Trophoblast cell (in vitro differentiated cells and primary cell): ENCODE measurements around the gene JUND.

Experiments
- DNase-seq, 2 donors: peaks; one replicate each; pipeline ENCODE4 v3.0.0-alpha.2; 2016
- H2AFZ ChIP-seq: 2 replicates; pipeline ENCODE4 v1.6.1; 2013; ENCODE audit warnings: low read length, moderate library complexity, mild to moderate bottlenecking; ENCODE audit not compliant: insufficient read depth, poor library complexity
- H2AK5ac ChIP-seq: 2 replicates; pipeline ENCODE4 v1.6.1; 2013; ENCODE audit warnings: mild to moderate bottlenecking, low read length
- H2BK120ac ChIP-seq: 2 replicates; pipeline ENCODE4 v1.6.1; 2013; ENCODE audit warnings: low read length, mild to moderate bottlenecking, moderate library complexity; ENCODE audit not compliant: insufficient read depth, poor library complexity
- H2BK12ac ChIP-seq: 2 replicates; pipeline ENCODE4 v1.6.1; 2013; ENCODE audit warnings: mild to moderate bottlenecking, low read length, moderate library complexity
- H2BK5ac ChIP-seq: 2 replicates; pipeline ENCODE4 v1.6.1; 2013; ENCODE audit warnings: low read length, low read depth, moderate library complexity, mild to moderate bottlenecking; ENCODE audit not compliant: poor library complexity
- H3K14ac ChIP-seq: 2 replicates; pipeline ENCODE4 v1.6.1; 2013; ENCODE audit warnings: mild to moderate bottlenecking, low read length
- H3K18ac ChIP-seq: 2 replicates; pipeline ENCODE4 v1.6.1; 2013; ENCODE audit warnings: mild to moderate bottlenecking, low read length
- H3K23ac ChIP-seq: 2 replicates; pipeline ENCODE4 v1.6.1; 2013; ENCODE audit warnings: low read length
- H3K27ac ChIP-seq: 2 replicates; pipeline ENCODE4 v1.5.1; 2013; ENCODE audit warnings: low read depth, mild to moderate bottlenecking, inconsistent platforms, low read length, moderate library complexity
- H3K27me3 ChIP-seq: 2 replicates; pipeline ENCODE4 v1.6.1; 2013; ENCODE audit warnings: inconsistent platforms, mild to moderate bottlenecking, low read length, moderate library complexity; ENCODE audit not compliant: insufficient read depth
- H3K36me3 ChIP-seq, 2 experiments: 1 replicate in 1 of 2; 2 replicates in 1 of 2; pipeline ENCODE4 v1.6.1; 2013; ENCODE audit warnings: low read length in 2 of 2, mild to moderate bottlenecking in 2 of 2, moderate library complexity in 1 of 2; ENCODE audit not compliant: insufficient read depth in 2 of 2, control insufficient read depth in 1 of 2
- H3K4ac ChIP-seq: 2 replicates; pipeline ENCODE4 v1.6.1; 2013; ENCODE audit warnings: low read depth, mild to moderate bottlenecking, low read length, moderate library complexity
- H3K4me1 ChIP-seq, 2 experiments: 1 replicate in 1 of 2; 2 replicates in 1 of 2; pipeline ENCODE4 v1.6.1; 2013; ENCODE audit warnings: low read length in 2 of 2, mild to moderate bottlenecking in 2 of 2, moderate library complexity in 1 of 2; ENCODE audit not compliant: insufficient read depth in 2 of 2, control insufficient read depth in 1 of 2
- H3K4me2 ChIP-seq: 2 replicates; pipeline ENCODE4 v1.6.1; 2013; ENCODE audit warnings: inconsistent platforms, mild to moderate bottlenecking, low read length, moderate library complexity
- H3K4me3 ChIP-seq: 2 replicates; pipeline ENCODE4 v1.5.1; 2013; ENCODE audit warnings: mild to moderate bottlenecking, low read depth, low read length, inconsistent platforms
- H3K79me1 ChIP-seq: one replicate; pipeline ENCODE4 v1.6.1; 2013; ENCODE audit warnings: low read length
- H3K79me2 ChIP-seq: 2 replicates; pipeline ENCODE4 v1.6.1; 2013; ENCODE audit warnings: low read length, mild to moderate bottlenecking; ENCODE audit not compliant: control insufficient read depth, insufficient read depth, poor library complexity
- H3K9ac ChIP-seq: 2 replicates; pipeline ENCODE4 v1.6.1; 2013; ENCODE audit warnings: mild to moderate bottlenecking, low read length
- H3K9me3 ChIP-seq: 2 replicates; pipeline ENCODE4 v1.6.1; 2013; ENCODE audit warnings: low read depth, mild to moderate bottlenecking, control low read depth, inconsistent platforms, low read length; ENCODE audit not compliant: insufficient read depth
- H4K12ac ChIP-seq: 2 replicates; pipeline ENCODE4 v1.6.1; 2013; ENCODE audit warnings: low read depth, mild to moderate bottlenecking, low read length, moderate library complexity
- H4K8ac ChIP-seq: 2 replicates; pipeline ENCODE4 v1.6.1; 2013; ENCODE audit warnings: low read depth, mild to moderate bottlenecking, low read length, moderate library complexity
- H4K91ac ChIP-seq: one replicate; pipeline ENCODE4 v1.6.1; 2013; ENCODE audit warnings: low read depth, mild to moderate bottlenecking, low read length, moderate library complexity
- WGBS: extraction: QIAGEN DNeasy Blood & Tissue Kit; methylation state at CpG from one replicate; pipeline ENCODE4 v1.1.7; 2013; ENCODE audit warnings: missing lambda C conversion rate; ENCODE audit not compliant: insufficient read length, insufficient coverage; ENCODE audit errors: extremely low coverage; 5-methylcytosine and 5-hydroxymethylcytosine counted together

The JUND gene

GRCh38 chr19:18287836-18288772 is 6.7 kb upstream of the JUND start:
- Histone ChIP-seq H3K9me3 (no peaks in the 10 kb centered on the region), H2BK5ac (peak overlapping the region; percentile 34), H3K27ac (peak overlapping the region; percentile 85), H3K4me1 (peaks cover 34 to 35% of the 10 kb centered on the region in 2 experiments), H2BK120ac (peak overlapping the region; percentile 95), H3K14ac (peak overlapping the region; percentile 32), H3K4me2 (peak overlapping the region; percentile 59), H3K36me3 (no peaks in the 10 kb centered on the region), H2AK5ac (peak overlapping the region; percentile 76), H4K8ac (peak overlapping the region; percentile 63), H3K23ac (no peak overlapping the region), H3K27me3 (no peaks in the 10 kb centered on the region), H3K79me1 (peaks cover 51% of the 10 kb centered on the region), H3K9ac (peak overlapping the region; percentile 43), H3K18ac (peak overlapping the region; percentile 83), H2AFZ (peak overlapping the region; percentile 14), H3K4ac (peak overlapping the region; percentile 25), H4K91ac (peak overlapping the region; percentile 72), H4K12ac (peak overlapping the region; percentile 86), H2BK12ac (peak overlapping the region; percentile 96), H3K4me3 (no peak overlapping the region), H3K79me2 (peaks cover 12% of the 10 kb centered on the region)
- no CpG with 5 or more reads among the region's 26 CpGs for WGBS
- no peak for DNase-seq

GRCh38 chr19:18286973-18287635 is 5.7 kb upstream of the JUND start:
- Histone ChIP-seq H2BK120ac (peak overlapping the region; percentile 95), H4K8ac (peak overlapping the region; percentile 63), H3K27ac (peak overlapping the region; percentile 85), H3K4me3 (no peak overlapping the region), H4K91ac (peak overlapping the region; percentile 72), H2AK5ac (peak overlapping the region; percentile 52), H3K14ac (peak overlapping the region; percentile 53), H3K18ac (peak overlapping the region; percentile 37), H3K4me1 (peaks cover 41 to 42% of the 10 kb centered on the region in 2 experiments), H4K12ac (peak overlapping the region; percentile 86), H2AFZ (peak overlapping the region; percentile 14), H3K23ac (no peak overlapping the region), H3K36me3 (no peaks in the 10 kb centered on the region), H2BK12ac (peak overlapping the region; percentile 96), H2BK5ac (peak overlapping the region; percentile 42), H3K27me3 (no peaks in the 10 kb centered on the region), H3K79me1 (peaks cover 52% of the 10 kb centered on the region), H3K9me3 (no peaks in the 10 kb centered on the region), H3K4me2 (peak overlapping the region; percentile 59), H3K79me2 (peaks cover 16% of the 10 kb centered on the region), H3K4ac (peak overlapping the region; percentile 25), H3K9ac (no peak overlapping the region)
- WGBS, result no CpG with 5 or more reads among the region's 21 CpGs
- DNase-seq, result no peak

GRCh38 chr19:18284712-18285360 is 3.4 kb upstream of the JUND start:
- H3K18ac ChIP-seq, result peak overlapping the region; percentile 49
- no CpG with 5 or more reads among the region's 12 CpGs for WGBS

DNA sequence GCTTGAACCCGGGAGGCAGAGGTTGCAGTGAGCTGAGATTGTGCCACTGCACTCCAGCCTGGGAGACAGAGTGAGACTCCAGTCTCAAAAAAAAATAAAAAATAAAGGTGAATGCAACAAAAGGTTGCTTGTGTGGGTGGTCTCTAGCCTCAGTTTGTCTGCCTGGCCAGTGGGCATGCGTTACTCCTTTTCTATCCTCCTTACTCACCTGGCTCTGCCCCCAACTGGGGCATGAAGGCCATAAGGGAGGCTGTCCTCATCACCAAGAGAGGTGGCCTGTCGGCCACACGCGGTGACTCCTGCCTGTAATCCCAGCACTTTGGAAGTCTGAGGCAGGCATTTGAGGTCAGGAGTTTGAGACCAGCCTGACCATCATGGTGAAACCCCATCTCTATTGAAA is 1.9 kb upstream of the JUND start:
- Histone ChIP-seq H4K8ac (peak overlapping the region; percentile 51), H3K4me3 (no peak overlapping the region), H3K27me3 (no peaks in the 10 kb centered on the region), H3K9me3 (no peaks in the 10 kb centered on the region), H2AFZ (no peak overlapping the region), H3K79me1 (peaks cover 49% of the 10 kb centered on the region), H2BK12ac (peak overlapping the region; percentile 94), H3K23ac (no peak overlapping the region), H2AK5ac (peak overlapping the region; percentile 53), H3K14ac (peak overlapping the region; percentile 45), H2BK120ac (peak overlapping the region; percentile 43), H3K4ac (peak overlapping the region; percentile 28), H3K27ac (no peak overlapping the region), H3K9ac (no peak overlapping the region), H4K91ac (peak overlapping the region; percentile 73), H3K36me3 (peaks cover 10 to 14% of the 10 kb centered on the region in 2 experiments), H3K79me2 (peaks cover 30% of the 10 kb centered on the region), H3K18ac (peak overlapping the region; percentile 77), H3K4me2 (no peak overlapping the region), H3K4me1 (peaks cover 34% of the 10 kb centered on the region in 2 experiments), H2BK5ac (peak overlapping the region; percentile 58), H4K12ac (no peak overlapping the region)
- no peak for DNase-seq
- WGBS, result no CpG with 5 or more reads among the region's 5 CpGs

More at GRCh38 chr19:18284712-18285360, 3.4 kb upstream of the JUND start:
- Histone ChIP-seq H3K79me2 (peaks cover 21% of the 10 kb centered on the region), H3K14ac (peak overlapping the region; percentile 73), H2BK120ac (peak overlapping the region; percentile 74), H2BK5ac (peak overlapping the region; percentile 11), H2AFZ (no peak overlapping the region), H3K23ac (no peak overlapping the region), H4K8ac (no peak overlapping the region), H3K4me3 (no peak overlapping the region), H4K91ac (peak overlapping the region; percentile 94), H3K9ac (no peak overlapping the region), H3K9me3 (no peaks in the 10 kb centered on the region), H3K4me2 (no peak overlapping the region), H3K27ac (no peak overlapping the region), H3K79me1 (peaks cover 51% of the 10 kb centered on the region), H2BK12ac (peak overlapping the region; percentile 98), H3K36me3 (peaks cover 0 to 7% of the 10 kb centered on the region in 2 experiments), H3K4me1 (peaks cover 31 to 32% of the 10 kb centered on the region in 2 experiments), H3K27me3 (no peaks in the 10 kb centered on the region), H2AK5ac (peak overlapping the region; percentile 99), H3K4ac (peak overlapping the region; percentile 1), H4K12ac (peak overlapping the region; percentile 1)
- no peak for DNase-seq
